Activated CD4-positive, alpha-beta T cell treated with anti-CD3 and anti-CD28 coated beads for 1 hour (primary cell): ENCODE results near the gene KDR.

Experiments
- DNase-seq: peaks from one replicate; pipeline ENCODE4 v3.0.0-alpha.2; 2020

KDR gene

DNA sequence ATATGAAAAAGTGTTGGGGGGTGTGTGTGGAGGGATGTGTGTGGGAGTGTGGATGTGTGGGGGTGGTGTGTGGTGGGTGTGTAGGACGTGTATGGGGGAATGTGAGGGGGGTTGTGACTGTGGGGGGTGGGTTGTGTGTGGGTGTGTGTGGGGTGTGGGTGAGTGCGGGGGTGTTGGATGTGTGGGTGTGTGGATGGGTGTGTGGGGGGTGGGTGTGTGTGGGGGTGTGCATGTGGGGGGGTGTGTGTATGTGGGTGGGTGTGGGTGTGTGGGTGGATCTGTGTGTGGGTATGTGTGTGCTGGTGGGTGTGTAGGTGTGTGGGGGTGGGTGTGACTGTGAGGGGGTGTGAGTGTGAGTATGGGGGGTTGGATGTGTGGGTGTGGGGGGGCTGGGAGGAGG, 47.8 kb downstream of the KDR start:
- no peak for DNase-seq

DNA sequence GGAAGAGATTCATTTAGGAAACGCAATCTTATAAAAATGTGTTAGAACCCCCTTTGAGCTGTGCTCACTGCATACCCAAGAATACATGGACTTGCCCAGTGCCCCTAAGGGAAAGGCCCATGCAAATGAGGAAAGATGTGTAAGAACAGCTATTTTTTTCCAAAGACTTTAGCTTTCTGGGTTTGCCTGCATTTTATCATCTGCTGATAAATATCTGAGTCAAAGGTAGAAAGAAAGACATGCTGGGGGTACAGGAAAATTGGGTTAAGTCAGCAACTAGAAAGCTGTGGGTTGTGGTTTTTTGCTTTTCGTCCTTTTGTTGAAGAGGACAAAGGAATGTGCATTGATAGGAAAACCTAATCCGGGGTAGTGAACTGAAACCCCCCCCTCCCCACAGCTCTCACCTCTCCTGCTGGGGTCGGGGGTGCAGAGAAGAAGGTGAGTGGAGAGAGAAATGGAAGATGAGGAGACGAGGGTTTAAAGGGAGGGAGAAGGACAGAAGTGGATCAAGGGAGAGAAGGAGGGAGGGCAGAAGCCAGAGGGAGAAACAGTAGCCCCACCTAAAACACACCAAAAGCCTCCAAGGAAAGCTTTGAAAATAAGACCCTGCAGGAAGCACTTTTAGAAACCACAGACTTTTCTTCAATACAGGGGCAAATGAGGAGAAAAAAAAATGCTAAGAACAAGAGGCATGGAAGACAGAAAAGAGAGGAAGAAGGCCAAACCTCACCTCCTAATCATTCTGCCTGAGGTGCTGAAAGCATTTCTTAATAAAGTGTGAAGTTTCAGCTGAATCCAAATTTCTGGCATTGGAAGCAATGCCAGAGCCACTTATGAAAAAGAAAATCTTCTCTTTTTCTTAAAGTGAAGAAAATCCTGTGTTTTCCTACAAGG, 49.3 kb downstream of the KDR start:
- DNase-seq = no peak

DNA sequence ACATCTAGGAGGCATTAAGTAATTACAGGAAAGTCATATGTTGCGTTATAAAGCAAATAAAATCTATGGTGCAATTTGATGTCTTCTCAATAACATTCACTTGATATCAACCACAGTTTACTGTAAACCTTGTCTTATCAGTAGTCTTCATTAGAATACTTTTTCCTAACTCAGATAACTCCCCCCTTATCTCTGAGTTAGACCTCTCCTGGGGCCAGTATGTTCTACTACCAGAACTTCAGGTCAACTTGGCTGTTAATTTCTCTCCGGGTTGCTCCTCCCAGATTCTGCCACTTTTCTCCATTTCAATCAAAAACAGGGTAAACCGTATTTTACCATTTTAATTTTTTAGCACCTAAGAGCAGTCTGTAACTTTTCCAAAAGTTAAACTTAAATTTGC, 50.0 kb downstream of the KDR start:
- DNase-seq = no peak

GRCh38 chr4:55074386-55074785, 51.0 kb downstream of the KDR start:
- DNase-seq = no peak

GRCh38 chr4:55071951-55072350, 53.4 kb downstream of the KDR start:
- no peak for DNase-seq

- no peak for DNase-seq
These were observed 56.1 kb downstream of the KDR start for GRCh38 chr4:55069248-55069647.

DNA sequence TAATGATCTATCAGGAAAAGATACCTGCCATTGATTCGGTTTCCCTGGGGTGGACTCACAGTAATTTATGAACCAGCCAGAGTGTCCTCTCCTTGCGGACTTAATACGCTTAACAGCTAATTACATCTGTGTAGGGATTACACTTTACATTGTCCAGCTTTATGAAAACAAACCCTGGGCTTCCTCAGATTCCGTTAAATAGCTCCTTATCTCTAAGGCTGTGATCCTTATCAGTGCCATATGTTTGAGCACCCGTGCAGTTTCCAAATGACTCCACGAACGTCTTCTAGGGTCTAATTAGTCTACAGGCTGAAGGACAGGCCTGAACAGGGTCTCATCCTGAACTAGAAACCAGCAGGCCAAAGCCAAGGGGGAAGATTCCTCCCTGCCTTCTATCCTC, 56.9 kb downstream of the KDR start:
- no peak for DNase-seq

DNA sequence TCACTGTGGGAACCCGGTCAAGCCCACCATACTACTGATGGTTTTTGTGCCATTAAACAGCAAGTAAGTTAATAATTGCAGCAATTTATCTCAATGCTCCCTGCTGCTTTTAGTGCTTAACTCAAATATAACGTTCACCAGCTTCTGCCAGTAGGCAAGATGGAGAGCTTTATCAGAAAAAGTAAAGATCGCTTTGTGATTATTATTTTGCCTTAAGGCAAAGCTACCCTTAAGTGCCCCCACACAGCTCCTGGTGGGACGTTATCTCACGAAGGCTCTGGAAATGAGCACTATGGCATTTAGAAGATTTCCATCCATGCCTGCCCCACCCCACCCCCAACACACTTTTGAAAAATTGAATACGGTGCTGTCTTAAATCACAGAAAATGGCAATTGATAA, 59.4 kb downstream of the KDR start:
- DNase-seq = no peak

DNA sequence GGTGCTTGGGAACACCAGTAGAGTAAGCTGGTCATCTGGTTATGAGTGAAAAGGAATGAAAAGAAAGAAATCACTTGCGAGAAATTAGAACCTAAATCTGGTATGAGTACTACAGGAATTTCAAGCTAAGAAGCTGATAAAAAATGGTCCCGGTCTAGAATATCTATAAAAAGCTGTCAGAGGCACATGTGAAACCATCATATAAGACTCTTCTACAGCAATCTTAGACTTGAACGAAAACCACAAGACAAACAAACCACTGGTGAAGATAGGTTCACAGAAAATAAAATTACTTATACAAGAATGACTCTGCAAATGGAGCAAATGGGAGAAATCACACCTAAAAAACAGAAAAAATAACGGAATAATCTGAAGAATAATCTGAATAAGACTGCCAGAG, 69.9 kb downstream of the KDR start:
- DNase-seq = no peak

GRCh38 chr4:55051532-55051931, 73.9 kb downstream of the KDR start:
- DNase-seq = no peak

GRCh38 chr4:55050418-55050950, 74.9 kb downstream of the KDR start:
- no peak for DNase-seq

DNA sequence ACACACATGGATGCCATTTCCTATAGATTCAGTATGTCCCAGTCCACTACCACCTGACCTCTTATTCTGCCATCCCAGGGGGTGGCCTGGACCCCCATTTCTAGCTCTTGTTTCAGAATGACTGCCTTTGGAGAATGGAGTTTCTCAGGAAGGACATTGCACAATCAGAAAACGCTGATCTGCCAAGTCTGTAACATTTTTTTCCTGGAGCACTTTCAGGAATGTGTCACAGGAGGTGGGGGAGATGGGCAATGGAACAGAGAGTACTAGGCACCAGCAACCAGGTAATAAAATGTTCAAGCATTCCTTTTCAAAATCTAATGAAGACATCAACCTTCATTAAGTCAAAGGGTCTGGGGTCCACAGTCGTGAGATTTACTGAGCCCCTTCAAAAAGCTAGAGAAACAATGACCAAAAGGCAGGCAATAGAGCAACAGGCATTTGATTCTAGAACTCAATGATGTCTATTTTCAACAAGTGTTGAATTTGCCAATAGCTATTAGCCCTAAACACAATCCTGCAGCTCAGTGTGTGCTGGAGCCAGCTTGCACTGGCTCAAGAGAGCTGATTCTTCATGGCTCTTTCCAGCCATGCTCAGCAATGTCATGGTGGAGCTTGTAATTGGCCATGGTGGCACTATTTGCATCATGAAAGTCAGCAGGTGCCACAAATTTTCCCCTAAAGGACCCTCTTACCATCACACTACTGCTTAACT, 87.1 kb downstream of the KDR start:
- no peak for DNase-seq

DNA sequence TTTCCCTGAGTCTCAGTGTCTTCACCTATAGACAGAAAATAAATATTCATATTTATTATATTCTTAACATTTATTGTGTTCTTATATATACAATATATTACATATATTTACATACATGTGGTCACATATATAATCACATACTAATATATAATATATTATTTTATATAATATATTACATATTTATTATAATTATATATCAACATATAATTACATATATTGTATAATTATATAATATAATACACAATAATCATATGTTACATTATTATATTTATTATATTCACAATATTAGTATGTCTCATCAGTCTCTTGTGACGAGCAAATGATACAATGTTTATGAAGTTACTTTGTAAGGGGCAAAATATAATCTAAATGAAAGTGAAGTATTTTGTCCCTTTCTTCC, 87.7 kb downstream of the KDR start:
- DNase-seq = no peak

GRCh38 chr4:55036405-55036804, 89.0 kb downstream of the KDR start:
- no peak for DNase-seq

GRCh38 chr4:55035892-55036291, 89.5 kb downstream of the KDR start:
- DNase-seq = no peak

DNA sequence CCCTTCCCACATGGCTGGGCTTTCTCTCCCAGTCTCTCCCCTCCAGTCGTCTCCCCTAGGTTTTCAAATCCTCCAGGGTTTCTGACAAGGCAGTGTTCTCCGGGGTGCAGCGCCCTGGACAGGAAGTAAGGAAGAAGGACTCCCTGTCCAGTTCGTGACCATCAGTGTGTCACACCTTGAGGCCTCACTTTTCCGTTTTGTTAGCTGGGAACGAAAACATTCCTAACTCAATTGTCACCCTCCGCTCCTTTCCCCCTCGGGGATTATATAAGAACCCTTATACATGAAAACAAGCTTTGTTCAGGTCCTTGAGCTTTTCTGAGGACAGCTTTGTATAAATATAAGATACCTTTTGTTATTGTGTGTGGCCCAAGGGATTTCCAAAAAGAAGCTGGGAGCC, 92.1 kb downstream of the KDR start:
- no peak for DNase-seq

DNA sequence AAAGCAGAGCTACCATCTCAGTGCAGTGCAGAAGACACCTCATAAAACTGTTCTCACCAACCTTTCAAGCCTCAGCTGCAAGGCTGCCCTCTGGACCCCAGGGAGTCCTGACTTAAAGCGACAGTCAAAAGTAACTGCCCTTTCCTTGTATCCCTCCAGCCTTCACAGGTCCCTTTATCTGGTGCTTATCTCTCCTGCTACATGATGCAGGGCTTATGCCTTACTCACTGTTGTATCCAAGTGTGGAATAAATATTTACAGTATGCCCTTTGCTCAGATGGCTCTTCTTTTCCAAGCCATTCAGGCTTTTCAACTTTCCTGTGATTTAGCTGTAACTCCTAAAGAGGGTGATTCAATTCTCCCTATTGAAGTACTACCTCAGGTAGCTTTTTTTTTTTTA, 92.6 kb downstream of the KDR start:
- no peak for DNase-seq

GRCh38 chr4:55032179-55032578, 93.2 kb downstream of the KDR start:
- DNase-seq = no peak

DNA sequence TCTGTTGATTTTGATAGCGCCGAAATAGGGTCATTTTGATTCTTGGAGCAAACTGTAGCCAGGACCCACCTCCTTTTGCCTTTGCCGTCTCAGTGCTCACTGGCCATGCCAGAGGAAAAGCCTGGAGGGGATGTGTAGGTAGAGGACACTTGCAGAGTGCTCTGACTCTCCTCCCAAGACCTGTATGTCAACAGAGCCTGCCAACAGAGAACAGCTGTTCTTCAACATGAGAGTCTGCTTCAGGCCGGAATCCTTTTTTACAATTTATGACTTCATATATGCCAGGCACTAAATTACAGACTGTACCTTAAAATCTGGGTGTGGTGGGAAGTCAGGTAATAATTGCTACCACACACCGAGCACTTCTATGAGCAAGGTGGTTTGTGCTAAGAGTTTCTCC, 94.2 kb downstream of the KDR start:
- no peak for DNase-seq

GRCh38 chr4:55030589-55030988, 94.8 kb downstream of the KDR start:
- DNase-seq = no peak

GRCh38 chr4:55029821-55030503, 95.4 kb downstream of the KDR start:
- no peak for DNase-seq

GRCh38 chr4:55029321-55029720, 96.1 kb downstream of the KDR start:
- DNase-seq = no peak
